GM18909 (cell line): ENCODE data around the gene TSPAN16.

Experiments
- ATAC-seq: cut with Tn5 transposase; IDR thresholded peaks from one replicate; pipeline ENCODE4 v1.9.1; 2021; ENCODE audit warnings: mild to moderate bottlenecking; ENCODE audit not compliant: unreplicated experiment, poor library complexity

The TSPAN16 gene

DNA sequence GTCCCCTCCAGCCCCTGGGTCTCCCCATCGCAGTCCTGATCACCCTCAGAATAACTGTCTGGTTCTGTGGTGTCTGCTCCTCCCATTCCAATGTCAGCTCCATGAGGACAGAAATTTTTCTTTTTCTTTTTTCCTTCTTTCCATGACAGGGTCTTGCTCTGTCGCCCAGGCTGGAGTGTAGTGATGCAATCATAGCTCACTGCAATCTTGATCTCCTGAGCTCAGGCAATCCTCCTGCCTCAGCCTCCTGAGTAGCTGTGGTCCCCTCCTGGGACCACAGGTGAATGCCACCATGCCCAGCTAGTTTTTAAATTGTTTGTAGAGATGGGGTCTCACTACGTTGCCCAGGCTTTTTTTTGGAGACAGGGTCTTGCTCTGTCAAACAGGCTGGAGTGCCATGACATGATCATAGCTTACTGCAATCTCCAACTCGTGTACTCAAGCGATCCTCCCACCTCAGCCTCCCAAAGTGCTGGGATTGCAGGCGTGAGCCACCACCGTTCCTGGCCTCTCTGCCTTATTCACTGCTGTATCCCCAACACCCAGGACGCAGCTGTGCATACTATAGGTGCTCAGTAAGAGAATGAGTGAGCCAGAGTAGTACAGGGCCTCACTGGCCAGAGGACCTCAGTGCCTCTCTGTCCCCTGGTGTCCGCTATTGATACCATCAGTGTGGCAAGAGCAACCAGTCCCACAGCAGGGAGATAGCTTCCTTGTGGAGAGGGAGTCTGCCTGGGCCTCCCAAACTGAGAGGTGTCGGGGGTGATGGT lies 28.5 kb upstream of the TSPAN16 start:
- ATAC-seq, result no peak

- no peak for ATAC-seq
Measured at GRCh38 chr19:11268783-11269267, 27.1 kb upstream of the TSPAN16 start.

DNA sequence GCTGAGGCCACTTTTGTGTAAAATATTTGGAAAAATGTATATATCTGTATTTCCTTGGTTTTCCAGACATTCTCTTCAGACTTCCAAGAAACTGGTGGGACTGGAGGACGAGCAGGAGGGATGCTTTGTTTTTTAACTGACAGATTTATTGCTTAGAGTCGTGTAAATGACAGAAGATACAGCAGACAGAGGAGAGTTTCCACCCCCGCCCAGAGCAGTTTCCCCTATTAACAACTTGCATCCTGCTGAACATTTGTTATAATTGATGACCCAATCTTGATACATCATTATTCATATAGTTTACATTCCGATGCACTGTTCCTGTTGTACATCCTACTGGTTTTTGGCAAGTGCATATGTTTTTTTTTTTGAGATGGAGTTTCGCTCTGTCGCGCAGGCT lies 26.6 kb upstream of the TSPAN16 start:
- ATAC-seq, result no peak

- ATAC-seq, result no peak
Measured at GRCh38 chr19:11273296-11273695, 22.7 kb upstream of the TSPAN16 start.

DNA sequence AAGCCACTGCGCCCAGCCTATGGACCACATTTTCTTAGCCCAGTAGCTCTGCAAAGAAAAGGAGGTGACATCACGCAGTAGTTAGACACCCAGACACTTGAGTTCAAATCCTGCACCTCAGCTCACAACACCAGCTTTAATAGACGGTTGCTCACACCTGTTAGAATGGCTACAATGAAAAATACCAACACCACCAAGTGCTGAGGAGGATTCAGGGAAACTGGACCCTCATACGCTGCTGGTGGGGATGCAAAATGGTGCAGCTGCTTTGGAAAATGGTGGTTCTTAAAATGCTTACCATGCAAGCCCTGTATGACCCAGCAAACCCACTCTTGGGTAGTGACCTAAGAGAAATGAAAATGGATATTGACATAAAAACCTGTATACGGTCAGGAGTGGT lies 22.0 kb upstream of the TSPAN16 start:
- ATAC-seq, result no peak

- ATAC-seq, result no peak
Measured at GRCh38 chr19:11274533-11275086, 21.4 kb upstream of the TSPAN16 start.

GRCh38 chr19:11278670-11279069 lies 17.3 kb upstream of the TSPAN16 start:
- ATAC-seq, result no peak

DNA sequence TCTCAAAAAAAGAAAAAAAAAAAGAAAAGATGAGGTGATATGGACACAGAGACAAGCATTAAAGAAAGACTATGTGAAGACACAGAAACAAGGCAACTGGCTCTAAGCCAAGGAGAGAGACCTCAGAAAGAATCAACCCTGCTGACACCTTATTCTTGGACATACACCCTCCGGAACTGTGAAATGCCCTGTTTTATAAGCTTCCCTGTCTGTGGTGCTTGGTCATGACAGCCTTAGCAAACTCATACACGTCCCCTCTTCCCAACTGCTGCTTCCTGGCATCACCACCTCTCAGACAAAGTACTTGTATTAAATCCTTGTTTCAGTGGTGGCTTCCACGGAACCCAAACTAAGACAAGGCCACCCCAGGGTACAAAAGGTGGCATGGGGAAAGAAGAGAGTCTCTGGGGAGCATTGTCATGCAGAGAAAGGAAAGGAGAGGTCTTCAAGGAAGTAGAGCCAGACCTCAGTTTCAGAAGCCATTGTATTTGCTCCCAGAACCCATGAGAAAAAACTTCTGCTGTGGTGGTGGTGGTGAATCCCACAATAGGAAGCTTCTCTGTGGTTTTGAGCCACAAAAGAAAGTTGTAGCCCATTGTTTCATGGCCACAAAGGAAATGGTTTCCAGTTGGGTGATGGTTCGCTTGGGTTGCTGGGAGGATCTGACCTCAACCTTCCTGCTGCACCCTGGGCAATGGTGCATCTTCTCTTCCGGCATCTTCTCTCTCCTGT lies 16.3 kb upstream of the TSPAN16 start:
- ATAC-seq, result no peak

GRCh38 chr19:11281356-11282049 lies 14.5 kb upstream of the TSPAN16 start:
- no peak for ATAC-seq

- ATAC-seq, result no peak
Measured at GRCh38 chr19:11284515-11284914, 11.4 kb upstream of the TSPAN16 start.

- no peak for ATAC-seq
Measured at GRCh38 chr19:11286312-11286974, 9.5 kb upstream of the TSPAN16 start.

DNA sequence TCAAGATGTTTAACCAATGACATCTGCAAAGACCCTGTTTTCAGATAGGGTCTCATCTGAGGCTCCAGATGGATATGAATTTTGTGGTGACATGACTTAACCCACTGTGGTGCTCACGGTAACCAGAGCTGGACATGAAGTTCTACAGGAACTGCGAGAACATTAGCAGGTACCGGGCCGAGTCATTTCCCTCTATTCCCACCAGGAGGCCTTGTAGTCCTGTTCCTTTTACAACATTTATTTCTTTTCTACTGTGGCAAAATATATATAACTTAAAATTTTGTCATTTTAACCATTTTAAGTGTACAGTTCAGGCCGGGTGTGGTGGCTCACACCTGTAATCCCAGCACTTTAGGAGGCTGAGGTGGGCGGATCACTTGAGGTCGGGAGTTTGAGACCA lies 7.6 kb upstream of the TSPAN16 start:
- no peak for ATAC-seq

GRCh38 chr19:11290256-11290655 lies 5.7 kb upstream of the TSPAN16 start:
- ATAC-seq, result no peak

- ATAC-seq, result no peak
Measured at GRCh38 chr19:11291415-11291814, 4.5 kb upstream of the TSPAN16 start.

GRCh38 chr19:11291991-11292390 lies 4.0 kb upstream of the TSPAN16 start:
- no peak for ATAC-seq

DNA sequence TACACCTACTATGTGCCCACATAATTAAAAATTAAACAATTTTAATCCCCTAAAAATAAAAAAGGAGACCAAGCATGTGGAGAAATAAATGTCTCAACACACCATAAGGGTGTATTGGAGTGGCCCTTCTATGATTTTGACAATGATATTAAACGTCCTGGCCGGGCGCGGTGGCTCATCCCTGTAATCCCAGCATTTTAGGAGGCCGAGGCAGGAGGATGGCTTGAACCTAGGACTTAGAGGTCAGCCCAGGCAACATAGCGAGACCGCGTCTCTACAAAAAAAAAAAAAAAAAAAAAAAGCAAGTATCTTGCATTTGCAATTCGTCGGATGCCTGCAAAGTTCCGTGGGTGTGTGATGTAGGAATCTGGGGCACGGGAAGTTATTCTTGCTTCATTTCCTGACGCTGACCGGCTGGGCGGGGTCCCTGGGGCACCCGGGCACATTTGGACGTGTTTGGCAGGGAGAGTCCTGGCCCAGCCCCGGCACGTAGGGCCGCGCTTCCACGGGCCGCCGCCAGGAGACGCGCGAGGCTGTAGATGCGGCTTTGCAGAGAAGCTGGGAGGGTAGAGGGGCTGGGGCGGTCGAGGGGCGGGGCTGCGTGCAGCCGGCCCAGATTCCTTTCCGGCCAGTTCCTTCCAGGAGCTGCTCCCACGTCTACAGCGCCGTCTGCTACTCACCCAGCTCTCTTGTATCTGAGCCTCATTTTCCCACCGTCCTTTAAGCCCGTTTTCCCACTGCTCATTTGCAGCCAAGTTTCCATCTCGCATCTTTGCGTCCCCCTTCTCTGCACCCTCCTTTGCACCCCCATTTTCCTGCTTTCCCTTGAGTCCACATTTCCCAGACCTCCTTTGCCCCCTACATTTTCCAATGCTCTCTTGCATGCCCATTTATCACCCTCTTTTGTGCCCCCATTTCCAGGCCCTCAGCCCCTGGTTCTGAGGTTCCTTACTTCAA lies 2.2 kb upstream of the TSPAN16 start:
- ATAC-seq, result peak; percentile 63

GRCh38 chr19:11295180-11295579 lies 780 bp upstream of the TSPAN16 start:
- no peak for ATAC-seq

DNA sequence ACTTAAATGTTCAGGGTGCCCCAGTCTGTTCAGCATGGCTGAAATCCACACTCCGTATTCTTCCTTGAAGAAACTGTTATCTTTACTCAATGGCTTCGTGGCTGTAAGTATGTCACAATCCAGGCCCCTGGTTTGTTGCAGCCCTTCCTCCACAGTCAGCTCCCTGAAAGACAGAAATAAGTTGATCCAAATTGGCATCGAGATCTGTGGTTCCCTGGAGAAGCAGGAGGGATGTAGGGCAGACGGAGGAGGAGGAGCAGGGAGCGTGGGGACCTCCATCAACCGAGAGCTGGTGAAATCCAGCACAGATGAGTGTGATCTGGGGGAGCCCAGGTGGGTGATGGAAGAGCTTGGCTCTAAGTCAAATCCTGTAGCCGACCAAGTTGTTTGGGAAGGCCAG lies 304 bp downstream of the TSPAN16 start:
- ATAC-seq, result no peak
